Subcutaneous adipose tissue (tissue), 4 donors: ENCODE data around the gene PEX7. TPM values are rescaled to one million over a fixed set of nuclear protein-coding genes. Genes with fewer than 3 reads are reported as not detected.

Experiments used
- CTCF ChIP-seq: fragments of 450-650 bp; IDR thresholded peaks from one replicate; pipeline ENCODE4 v1.5.1; 2016; ENCODE audit warnings: low read depth, mild to moderate bottlenecking, control low read depth, antibody characterized with exemption, moderate library complexity
- total RNA-seq, 4 donors: library from RNA; depleted of rRNA; stranded (reverse); fragments of >200 nt; gene quantifications; one replicate each; pipeline ENCODE4 v1.1.0, GENCODE V29; 2016

Gene PEX7
- total RNA-seq, 4 donors from 2014 or later: 5.1 to 9.2 (median 8.7) TPM

GRCh38 chr6:136927292-136927691 is 104.9 kb downstream of the PEX7 start:
- TF ChIP-seq CTCF: no peak

GRCh38 chr6:136930528-136930927 is 108.1 kb downstream of the PEX7 start:
- no peak for TF ChIP-seq CTCF

DNA sequence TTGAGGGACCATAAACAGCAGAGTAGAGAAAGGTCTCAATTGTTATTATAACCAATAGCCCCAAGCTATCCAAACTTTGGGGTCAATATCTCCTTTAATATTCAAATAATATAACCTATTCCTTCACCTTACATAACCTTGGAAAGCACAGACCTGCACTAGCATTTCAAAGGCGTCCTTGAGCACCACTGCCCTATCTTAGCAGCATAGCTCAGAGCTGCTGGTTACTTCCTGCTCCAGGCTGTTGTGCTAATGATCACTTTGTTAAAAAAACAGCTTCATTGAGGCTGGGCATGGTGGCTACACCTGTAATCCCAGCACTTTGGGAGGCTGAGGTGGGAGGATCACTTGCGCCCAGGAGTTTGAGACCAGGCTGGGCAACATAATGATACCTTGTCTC is 110.2 kb downstream of the PEX7 start:
- TF ChIP-seq CTCF: no peak

- TF ChIP-seq CTCF: no peak
Observed at GRCh38 chr6:136945072-136945471, 122.7 kb downstream of the PEX7 start.

DNA sequence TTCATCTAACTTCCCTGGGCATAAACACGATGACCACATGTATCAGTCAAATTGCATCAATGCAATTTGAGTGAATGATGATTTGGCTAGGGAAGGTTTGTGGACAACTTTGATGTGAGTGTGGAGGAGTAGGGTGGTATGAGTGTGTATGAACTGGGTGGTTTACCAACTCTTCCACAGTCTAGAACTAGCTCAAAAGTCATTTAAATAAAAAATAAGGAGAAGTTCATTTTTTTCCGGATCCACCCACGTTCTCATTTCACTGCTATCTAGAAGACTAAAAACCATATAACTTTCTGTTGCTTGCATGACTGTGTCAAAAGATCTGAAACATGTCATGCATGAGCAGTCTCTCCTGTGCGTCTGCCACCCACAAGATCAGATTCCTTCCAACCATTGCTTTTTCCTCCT is 123.3 kb downstream of the PEX7 start:
- no peak for TF ChIP-seq CTCF

DNA sequence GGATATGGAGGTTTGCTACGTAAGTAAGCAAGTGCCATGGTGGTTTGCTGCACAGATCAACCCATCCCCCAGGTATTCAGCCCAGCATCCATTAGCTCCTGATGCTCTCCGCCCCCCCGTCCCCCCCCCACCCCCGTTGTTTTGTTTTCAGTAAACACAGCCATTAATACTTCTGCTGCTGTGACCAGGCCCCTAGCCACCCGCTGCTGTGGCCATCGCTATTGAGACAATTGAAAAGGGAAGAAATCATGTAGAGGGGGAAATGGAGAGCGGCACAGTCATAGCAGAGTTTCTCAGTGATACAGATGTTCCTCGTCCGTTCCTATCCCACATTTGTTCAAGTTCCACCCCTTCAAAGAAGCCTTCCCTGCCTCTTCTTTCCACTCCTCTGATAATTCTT is 124.6 kb downstream of the PEX7 start:
- no peak for TF ChIP-seq CTCF

GRCh38 chr6:136950436-136951126 is 128.2 kb downstream of the PEX7 start:
- no peak for TF ChIP-seq CTCF
